HepG2 (cell line): ENCODE data around the gene PHF23. TPM values are rescaled to one million over a fixed set of nuclear protein-coding genes. Genes with fewer than 3 reads are reported as not detected.
A peak's percentile ranks its signal among the peaks of the same experiment; 100 is the strongest.

ENCODE experiments used
- KLF11 ChIP-seq: IDR thresholded peaks from 2 replicates; pipeline ENCODE4 v1.6.1; 2016; ENCODE audit warnings: missing compliant biosample characterization
- MED8 ChIP-seq: sonication (generic); formaldehyde crosslinking; IDR thresholded peaks from 2 replicates; pipeline ENCODE4 v1.8.1; 2023; ENCODE audit warnings: mild to moderate bottlenecking, missing genetic modification reagents; ENCODE audit not compliant: insufficient replicate concordance
- MLXIP ChIP-seq: sonication (generic); formaldehyde crosslinking; IDR thresholded peaks from 2 replicates; pipeline ENCODE4 v1.9.0; 2021; ENCODE audit warnings: missing genetic modification reagents, borderline replicate concordance
- MYC ChIP-seq: sonication (generic); formaldehyde crosslinking; IDR thresholded peaks from 2 replicates; pipeline ENCODE4 v1.9.0; 2021; ENCODE audit warnings: missing genetic modification reagents, borderline replicate concordance
- POGK ChIP-seq: sonication (generic); formaldehyde crosslinking; conservative IDR thresholded peaks from 2 replicates; pipeline ENCODE4 v1.8.0; 2022; ENCODE audit warnings: mild to moderate bottlenecking, moderate library complexity, missing genetic modification reagents
- TBL1XR1 ChIP-seq: fragments of 150-350 bp; IDR thresholded peaks from 2 replicates; pipeline ENCODE4 v1.6.1; 2014; ENCODE audit warnings: borderline replicate concordance, low read length; ENCODE audit not compliant: partially characterized antibody
- ZKSCAN8 ChIP-seq: IDR thresholded peaks from 2 replicates; pipeline ENCODE4 v1.6.1; 2016; ENCODE audit warnings: borderline replicate concordance, missing genetic modification reagents, missing compliant biosample characterization
- ZNF121 ChIP-seq: sonication (generic); formaldehyde crosslinking; IDR thresholded peaks from 2 replicates; pipeline ENCODE4 v1.5.0; 2020; ENCODE audit warnings: mild to moderate bottlenecking, missing genetic modification reagents
- ZNF17 ChIP-seq: sonication (generic); formaldehyde crosslinking; IDR thresholded peaks from 2 replicates; pipeline ENCODE4 v1.5.0; 2020; ENCODE audit warnings: mild to moderate bottlenecking, missing genetic modification reagents
- ZNF224 ChIP-seq: sonication (generic); formaldehyde crosslinking; IDR thresholded peaks from 2 replicates; pipeline ENCODE4 v1.5.0; 2020; ENCODE audit warnings: mild to moderate bottlenecking, missing genetic modification reagents
- ZNF235 ChIP-seq: sonication (generic); formaldehyde crosslinking; IDR thresholded peaks from 2 replicates; pipeline ENCODE4 v1.8.1; 2023; ENCODE audit warnings: mild to moderate bottlenecking, missing genetic modification reagents, borderline replicate concordance
- ZNF24 ChIP-seq: fragments of 450-650 bp; IDR thresholded peaks from 2 replicates; pipeline ENCODE4 v1.6.1; 2017; ENCODE audit warnings: antibody characterized with exemption, mild to moderate bottlenecking
- ZNF276 ChIP-seq: sonication (generic); formaldehyde crosslinking; IDR thresholded peaks from 2 replicates; pipeline ENCODE4 v1.4.0; 2020; ENCODE audit warnings: mild to moderate bottlenecking, low read depth, missing genetic modification reagents
- ZNF33B ChIP-seq: sonication (generic); formaldehyde crosslinking; IDR thresholded peaks from 2 replicates; pipeline ENCODE4 v1.5.1; 2020; ENCODE audit warnings: mild to moderate bottlenecking, missing genetic modification reagents
- ZNF629 ChIP-seq: sonication (generic); formaldehyde crosslinking; conservative IDR thresholded peaks from 2 replicates; pipeline ENCODE4 v1.5.0; 2020; ENCODE audit warnings: missing genetic modification reagents
- ZNF644 ChIP-seq: IDR thresholded peaks from 2 replicates; pipeline ENCODE4 v1.6.1; 2016; ENCODE audit warnings: low read depth
- ZSCAN5A ChIP-seq: sonication (generic); formaldehyde crosslinking; IDR thresholded peaks from 2 replicates; pipeline ENCODE4 v1.8.0; 2022; ENCODE audit warnings: mild to moderate bottlenecking, missing genetic modification reagents, borderline replicate concordance
- polyA plus RNA-seq, 8 experiments: library from polyadenylated mRNA; depleted of rRNA in 3 of 8; stranded (reverse) in 7 of 8; unstranded in 1 of 8; fragments of >200 nt; fragmentation: Illumina TruSeq in 4 of 8; extraction: Trizol in 4 of 8; gene quantifications; 2 replicates each; pipeline versions ENCODE4 v1.2.1 to v1.2.3, GENCODE V29; 2011 to 2016; ENCODE audit warnings: low read depth in 4 of 8, missing spikeins in 1 of 8, mixed read lengths in 1 of 8; ENCODE audit not compliant: insufficient read depth in 1 of 8
- total RNA-seq, 5 experiments: library from RNA; depleted of rRNA; stranded (reverse); fragments of >200 nt; fragmentation: Illumina TruSeq; extraction: Trizol; gene quantifications; 2 replicates each; pipeline ENCODE4 v1.2.3, GENCODE V29; 2016; ENCODE audit warnings: low read depth in 1 of 5
- TF ChIP-seq, protein P1 (sequence below): sonication (generic); formaldehyde crosslinking; IDR thresholded peaks from 2 replicates; pipeline ENCODE4 v1.8.0; 2022; ENCODE audit warnings: mild to moderate bottlenecking, missing genetic modification reagents; ENCODE audit not compliant: insufficient replicate concordance
- TF ChIP-seq, protein P2 (sequence below): IDR thresholded peaks from 2 replicates; pipeline ENCODE4 v1.6.1; 2018; ENCODE audit warnings: missing genetic modification reagents

The PHF23 gene
- total and polyA plus RNA-seq, 2 of the 13 experiments (the other 11 are each of a cell fraction or from before 2014, with no cell fraction given) = 27.6 to 33.2 TPM

- TF ChIP-seq TBL1XR1 (no peak), ZNF33B (CRISPR knock-in tag) (0 out of 2 replicates have a peak, but pooled peaks have one; percentile 11), ZNF224 (CRISPR knock-in tag) (no peak), ZNF276 (CRISPR knock-in tag) (no peak), MLXIP (no peak), KLF11 (0 out of 2 replicates have a peak, but pooled peaks have one; percentile 10), ZNF121 (no peak), ZNF644 (CRISPR knock-in tag) (no peak), ZNF17 (CRISPR knock-in tag) (no peak), ZNF235 (no peak), POGK (CRISPR knock-in tag) (0 out of 2 replicates have a peak, but pooled peaks have one; percentile 14), MED8 (CRISPR knock-in tag) (no peak), ZKSCAN8 (CRISPR knock-in tag) (no peak), ZNF629 (no peak), ZSCAN5A (CRISPR knock-in tag) (no peak), MYC (no peak), ZNF24 (no peak)
- TF ChIP-seq, protein P1, sequence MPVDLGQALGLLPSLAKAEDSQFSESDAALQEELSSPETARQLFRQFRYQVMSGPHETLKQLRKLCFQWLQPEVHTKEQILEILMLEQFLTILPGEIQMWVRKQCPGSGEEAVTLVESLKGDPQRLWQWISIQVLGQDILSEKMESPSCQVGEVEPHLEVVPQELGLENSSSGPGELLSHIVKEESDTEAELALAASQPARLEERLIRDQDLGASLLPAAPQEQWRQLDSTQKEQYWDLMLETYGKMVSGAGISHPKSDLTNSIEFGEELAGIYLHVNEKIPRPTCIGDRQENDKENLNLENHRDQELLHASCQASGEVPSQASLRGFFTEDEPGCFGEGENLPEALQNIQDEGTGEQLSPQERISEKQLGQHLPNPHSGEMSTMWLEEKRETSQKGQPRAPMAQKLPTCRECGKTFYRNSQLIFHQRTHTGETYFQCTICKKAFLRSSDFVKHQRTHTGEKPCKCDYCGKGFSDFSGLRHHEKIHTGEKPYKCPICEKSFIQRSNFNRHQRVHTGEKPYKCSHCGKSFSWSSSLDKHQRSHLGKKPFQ (CRISPR knock-in tag) = no peak
- TF ChIP-seq, protein P2, sequence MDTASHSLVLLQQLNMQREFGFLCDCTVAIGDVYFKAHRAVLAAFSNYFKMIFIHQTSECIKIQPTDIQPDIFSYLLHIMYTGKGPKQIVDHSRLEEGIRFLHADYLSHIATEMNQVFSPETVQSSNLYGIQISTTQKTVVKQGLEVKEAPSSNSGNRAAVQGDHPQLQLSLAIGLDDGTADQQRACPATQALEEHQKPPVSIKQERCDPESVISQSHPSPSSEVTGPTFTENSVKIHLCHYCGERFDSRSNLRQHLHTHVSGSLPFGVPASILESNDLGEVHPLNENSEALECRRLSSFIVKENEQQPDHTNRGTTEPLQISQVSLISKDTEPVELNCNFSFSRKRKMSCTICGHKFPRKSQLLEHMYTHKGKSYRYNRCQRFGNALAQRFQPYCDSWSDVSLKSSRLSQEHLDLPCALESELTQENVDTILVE (CRISPR knock-in tag) = no peak; the same call in 1 of the 2 replicates
These were observed 12.5 kb upstream of the PHF23 start, which contains the start of gene CTDNEP1 (continued) for GRCh38 chr17:7251661-7252175.
